Nephron (organoid): ENCODE measurements around the gene DNAJC15.
A peak's percentile ranks its signal among the peaks of the same experiment; 100 is the strongest.

Experiments used
- H3K27ac Mint-ChIP-seq, 3 experiments: 2 replicates each; pipeline ENCODE4 v1.8.0; 2020; ENCODE audit warnings: mixed read lengths in 3 of 3, mild to moderate bottlenecking in 2 of 3, moderate library complexity in 1 of 3
- H3K27me3 Mint-ChIP-seq: 2 replicates; pipeline ENCODE4 v1.8.0; 2021; ENCODE audit warnings: low read depth, mild to moderate bottlenecking, moderate library complexity, mixed read lengths
- H3K36me3 Mint-ChIP-seq: 2 replicates; pipeline ENCODE4 v1.8.0; 2020; ENCODE audit warnings: low read depth, mixed read lengths
- H3K4me1 Mint-ChIP-seq: 2 replicates; pipeline ENCODE4 v1.8.0; 2020; ENCODE audit warnings: mixed read lengths
- H3K4me3 Mint-ChIP-seq, 3 experiments: 2 replicates each; pipeline ENCODE4 v1.8.0; 2020; ENCODE audit warnings: mild to moderate bottlenecking in 3 of 3, mixed read lengths in 3 of 3, moderate library complexity in 2 of 3
- H3K9me3 Mint-ChIP-seq: 2 replicates; pipeline ENCODE4 v1.8.0; 2020; ENCODE audit warnings: mixed read lengths
- CTCF ChIP-seq, 3 experiments: fragments of 200-600 bp; sonication (generic); IDR thresholded peaks; one replicate each; pipeline ENCODE4 v1.5.0; 2021; ENCODE audit warnings: antibody characterized with exemption in 3 of 3; ENCODE audit not compliant: unreplicated experiment in 3 of 3

Gene DNAJC15

GRCh38 chr13:43020794-43021193, 2.6 kb upstream of the DNAJC15 start:
- no peak overlapping the region for H3K27ac Mint-ChIP-seq
- H3K36me3 Mint-ChIP-seq = peaks cover 8% of the 10 kb centered on the region
- peaks cover 4% of the 10 kb centered on the region for H3K9me3 Mint-ChIP-seq
- no peak overlapping the region for H3K4me3 Mint-ChIP-seq
- H3K27me3 Mint-ChIP-seq = no peaks in the 10 kb centered on the region
- peaks cover 29% of the 10 kb centered on the region for H3K4me1 Mint-ChIP-seq
- no peak for TF ChIP-seq CTCF (IDR thresholded peaks at IDR 0.05; ENCODE audit: unreplicated experiment in 3 of 3)

GRCh38 chr13:43021926-43022670, 1.3 kb upstream of the DNAJC15 start:
- H3K27me3 Mint-ChIP-seq = no peaks in the 10 kb centered on the region
- peaks cover 29% of the 10 kb centered on the region for H3K4me1 Mint-ChIP-seq
- H3K27ac Mint-ChIP-seq = peak overlapping the region in 2 of 3 experiments; percentile 96 to 97
- H3K9me3 Mint-ChIP-seq = peaks cover 4% of the 10 kb centered on the region
- no peak for TF ChIP-seq CTCF (IDR thresholded peaks at IDR 0.05; ENCODE audit: unreplicated experiment in 3 of 3)
- peak overlapping the region in 2 of 3 experiments; percentile 44 to 74 for H3K4me3 Mint-ChIP-seq
- H3K36me3 Mint-ChIP-seq = peaks cover 8% of the 10 kb centered on the region

DNA sequence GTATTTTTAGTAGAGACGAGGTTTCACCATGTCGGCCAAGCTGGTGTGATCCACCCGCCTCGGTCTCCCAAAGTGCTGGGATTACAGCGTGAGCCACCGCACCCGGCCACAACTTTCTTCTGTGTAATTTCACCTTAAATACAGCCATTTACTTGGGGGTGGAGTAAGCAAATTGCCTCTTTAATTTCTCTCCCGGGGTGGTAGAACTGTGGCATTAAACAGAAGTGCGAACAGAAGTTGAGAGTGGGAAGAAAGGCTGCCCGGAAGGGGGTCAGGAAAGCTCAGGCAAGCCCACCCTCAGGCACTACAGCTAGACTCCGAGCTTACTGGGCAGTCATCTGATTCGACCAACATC, 475 bp upstream of the DNAJC15 start:
- H3K36me3 Mint-ChIP-seq = peaks cover 8% of the 10 kb centered on the region
- H3K27ac Mint-ChIP-seq = peak overlapping the region; percentile 98 to 99 (median 99)
- H3K4me3 Mint-ChIP-seq = peak overlapping the region; percentile 97 to 100 (median 99)
- peaks cover 29% of the 10 kb centered on the region for H3K4me1 Mint-ChIP-seq
- no peaks in the 10 kb centered on the region for H3K27me3 Mint-ChIP-seq
- peaks cover 4% of the 10 kb centered on the region for H3K9me3 Mint-ChIP-seq
- TF ChIP-seq CTCF (IDR thresholded peaks at IDR 0.05; ENCODE audit: unreplicated experiment in 3 of 3) = no peak

- TF ChIP-seq CTCF (IDR thresholded peaks at IDR 0.05; ENCODE audit: unreplicated experiment in 3 of 3) = no peak
- no peak overlapping the region for H3K4me3 Mint-ChIP-seq
- H3K9me3 Mint-ChIP-seq = peaks cover 4% of the 10 kb centered on the region
Measured at GRCh38 chr13:43026262-43026661, 2.9 kb downstream of the DNAJC15 start.

DNA sequence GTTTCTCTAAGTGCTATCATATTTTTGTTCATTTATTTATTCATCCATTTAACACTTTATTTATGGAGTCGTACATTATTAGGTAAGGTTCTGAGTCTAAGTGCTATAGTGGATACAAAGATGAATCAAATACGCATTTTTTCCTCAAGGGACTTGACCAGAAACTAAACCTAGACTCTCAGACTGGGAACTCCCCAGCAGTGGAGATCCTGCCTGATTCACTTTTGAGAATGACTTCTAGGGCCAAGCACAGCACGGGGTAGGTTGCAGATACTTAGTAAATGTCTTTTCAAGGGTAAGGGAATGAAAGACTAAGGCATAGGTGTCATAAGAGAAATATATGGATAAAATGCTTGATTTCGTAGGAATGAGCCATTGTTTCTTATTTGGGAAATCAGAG, 7.2 kb downstream of the DNAJC15 start:
- Mint-ChIP-seq H3K27ac (peak overlapping the region in 1 of 3 experiments; percentile 2), H3K36me3 (peaks cover 42% of the 10 kb centered on the region), H3K27me3 (no peaks in the 10 kb centered on the region), H3K9me3 (peaks cover 4% of the 10 kb centered on the region), H3K4me1 (peaks cover 24% of the 10 kb centered on the region), H3K4me3 (no peak overlapping the region)
- no peak for TF ChIP-seq CTCF (IDR thresholded peaks at IDR 0.05; ENCODE audit: unreplicated experiment in 3 of 3)

More at GRCh38 chr13:43026262-43026661, 2.9 kb downstream of the DNAJC15 start:
- Mint-ChIP-seq H3K27ac (no peak overlapping the region), H3K4me1 (peaks cover 44% of the 10 kb centered on the region), H3K36me3 (peaks cover 22% of the 10 kb centered on the region), H3K27me3 (no peaks in the 10 kb centered on the region)

DNA sequence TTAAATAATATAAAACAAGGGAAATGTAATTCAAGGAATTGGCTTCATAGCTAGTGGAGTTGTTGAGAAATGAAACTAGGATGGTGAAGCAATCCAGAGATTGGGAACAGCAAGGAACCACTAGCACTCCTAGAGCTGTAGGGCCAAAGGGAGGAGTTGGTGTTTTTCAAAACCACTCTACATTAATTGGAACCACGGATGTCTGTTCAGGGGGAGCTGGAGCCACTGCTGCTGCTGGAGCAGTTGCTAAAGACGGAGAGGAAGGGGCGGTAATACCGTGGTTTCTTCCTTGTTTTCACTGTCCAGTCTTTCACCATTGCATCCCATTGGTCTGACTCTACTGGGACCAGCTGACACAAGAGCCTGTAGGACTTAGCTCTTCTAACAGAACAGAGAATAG, 8.5 kb downstream of the DNAJC15 start:
- peaks cover 4% of the 10 kb centered on the region for H3K9me3 Mint-ChIP-seq
- no peaks in the 10 kb centered on the region for H3K27me3 Mint-ChIP-seq
- peak overlapping the region in 2 of 3 experiments; percentile 52 to 67 for H3K27ac Mint-ChIP-seq
- peaks cover 42% of the 10 kb centered on the region for H3K36me3 Mint-ChIP-seq
- TF ChIP-seq CTCF (IDR thresholded peaks at IDR 0.05; ENCODE audit: unreplicated experiment in 3 of 3) = no peak
- H3K4me3 Mint-ChIP-seq = no peak overlapping the region
- H3K4me1 Mint-ChIP-seq = peaks cover 26% of the 10 kb centered on the region
